GM18520 (cell line): ENCODE results near the gene GRIA3.
"Not testable (repeated sequence)": the region's sequence is repeated elsewhere in the genome, so short reads cannot be mapped to it uniquely, and the experiment has no call there.

ENCODE experiments used
- ATAC-seq: cut with Tn5 transposase; IDR thresholded peaks from one replicate; pipeline ENCODE4 v1.9.1; 2021; ENCODE audit not compliant: unreplicated experiment

The GRIA3 gene

GRCh38 chrX:123449335-123449734 is 265.3 kb downstream of the GRIA3 start:
- no peak for ATAC-seq

- ATAC-seq, result no peak
Observed at GRCh38 chrX:123450222-123450621, 266.1 kb downstream of the GRIA3 start.

GRCh38 chrX:123454712-123455431 is 270.8 kb downstream of the GRIA3 start:
- no peak for ATAC-seq

GRCh38 chrX:123455693-123456092 is 271.6 kb downstream of the GRIA3 start:
- ATAC-seq, result no peak

- no peak for ATAC-seq
Observed at GRCh38 chrX:123464709-123465108, 280.6 kb downstream of the GRIA3 start.

- no peak for ATAC-seq
Observed at GRCh38 chrX:123468481-123468880, 284.4 kb downstream of the GRIA3 start.

GRCh38 chrX:123475068-123475724 is 291.1 kb downstream of the GRIA3 start:
- no peak for ATAC-seq

- no peak for ATAC-seq
Observed at GRCh38 chrX:123476611-123477219, 292.6 kb downstream of the GRIA3 start.

- ATAC-seq, result no peak
Observed at GRCh38 chrX:123477673-123478072, 293.6 kb downstream of the GRIA3 start.

- ATAC-seq, result no peak
Observed at GRCh38 chrX:123481913-123482851, 298.1 kb downstream of the GRIA3 start.

GRCh38 chrX:123486297-123486696 is 302.2 kb downstream of the GRIA3 start:
- ATAC-seq, result no peak

GRCh38 chrX:123487236-123487635 is 303.2 kb downstream of the GRIA3 start:
- no peak for ATAC-seq

- no peak for ATAC-seq
Observed at GRCh38 chrX:123487669-123488068, 303.6 kb downstream of the GRIA3 start.

- ATAC-seq, result no peak
Observed at GRCh38 chrX:123489011-123489410, 304.9 kb downstream of the GRIA3 start.

GRCh38 chrX:123493857-123494256 is 309.8 kb downstream of the GRIA3 start:
- ATAC-seq, result no peak

- no peak for ATAC-seq
Observed at GRCh38 chrX:123499787-123500186, 315.7 kb downstream of the GRIA3 start.

GRCh38 chrX:123504047-123504446 is 320.0 kb downstream of the GRIA3 start:
- ATAC-seq, result no peak

GRCh38 chrX:123504630-123505270 is 320.7 kb downstream of the GRIA3 start:
- ATAC-seq, result no peak

- ATAC-seq, result no peak
Observed at GRCh38 chrX:123513585-123514278, 329.7 kb downstream of the GRIA3 start.

- not testable (repeated sequence) for ATAC-seq
Observed at GRCh38 chrX:123514279-123514640, 330.2 kb downstream of the GRIA3 start.
